ENCODE results near the gene MAP3K7CL. TPM values are rescaled to one million over a fixed set of nuclear protein-coding genes. Genes with fewer than 3 reads are reported as not detected.

MAP3K7CL gene
- total RNA-seq, 1 experiment from 2014 or later, result 0.15 TPM

- TF ChIP-seq, protein P1, sequence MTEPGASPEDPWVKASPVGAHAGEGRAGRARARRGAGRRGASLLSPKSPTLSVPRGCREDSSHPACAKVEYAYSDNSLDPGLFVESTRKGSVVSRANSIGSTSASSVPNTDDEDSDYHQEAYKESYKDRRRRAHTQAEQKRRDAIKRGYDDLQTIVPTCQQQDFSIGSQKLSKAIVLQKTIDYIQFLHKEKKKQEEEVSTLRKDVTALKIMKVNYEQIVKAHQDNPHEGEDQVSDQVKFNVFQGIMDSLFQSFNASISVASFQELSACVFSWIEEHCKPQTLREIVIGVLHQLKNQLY (CRISPR knock-in tag; IDR thresholded peaks at IDR 0.05), result no peak
- TF ChIP-seq ZSCAN18 (CRISPR knock-in tag; IDR thresholded peaks at IDR 0.05) (no peak), ZNF425 (CRISPR knock-in tag; conservative IDR thresholded peaks at IDR 0.05) (no peak), ZNF671 (CRISPR knock-in tag; IDR thresholded peaks at IDR 0.05) (no peak), ZNF532 (CRISPR knock-in tag; IDR thresholded peaks at IDR 0.05; ENCODE audit: borderline replicate concordance) (no peak), TCF7 (CRISPR knock-in tag; IDR thresholded peaks at IDR 0.05; ENCODE audit: low read depth) (no peak), NFYB (CRISPR knock-in tag; conservative IDR thresholded peaks at IDR 0.05; ENCODE audit: low read depth) (no peak), CREB1 (CRISPR knock-in tag; IDR thresholded peaks at IDR 0.05) (no peak)
- TF ChIP-seq, protein P2, sequence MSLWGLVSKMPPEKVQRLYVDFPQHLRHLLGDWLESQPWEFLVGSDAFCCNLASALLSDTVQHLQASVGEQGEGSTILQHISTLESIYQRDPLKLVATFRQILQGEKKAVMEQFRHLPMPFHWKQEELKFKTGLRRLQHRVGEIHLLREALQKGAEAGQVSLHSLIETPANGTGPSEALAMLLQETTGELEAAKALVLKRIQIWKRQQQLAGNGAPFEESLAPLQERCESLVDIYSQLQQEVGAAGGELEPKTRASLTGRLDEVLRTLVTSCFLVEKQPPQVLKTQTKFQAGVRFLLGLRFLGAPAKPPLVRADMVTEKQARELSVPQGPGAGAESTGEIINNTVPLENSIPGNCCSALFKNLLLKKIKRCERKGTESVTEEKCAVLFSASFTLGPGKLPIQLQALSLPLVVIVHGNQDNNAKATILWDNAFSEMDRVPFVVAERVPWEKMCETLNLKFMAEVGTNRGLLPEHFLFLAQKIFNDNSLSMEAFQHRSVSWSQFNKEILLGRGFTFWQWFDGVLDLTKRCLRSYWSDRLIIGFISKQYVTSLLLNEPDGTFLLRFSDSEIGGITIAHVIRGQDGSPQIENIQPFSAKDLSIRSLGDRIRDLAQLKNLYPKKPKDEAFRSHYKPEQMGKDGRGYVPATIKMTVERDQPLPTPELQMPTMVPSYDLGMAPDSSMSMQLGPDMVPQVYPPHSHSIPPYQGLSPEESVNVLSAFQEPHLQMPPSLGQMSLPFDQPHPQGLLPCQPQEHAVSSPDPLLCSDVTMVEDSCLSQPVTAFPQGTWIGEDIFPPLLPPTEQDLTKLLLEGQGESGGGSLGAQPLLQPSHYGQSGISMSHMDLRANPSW (CRISPR knock-in tag; conservative IDR thresholded peaks at IDR 0.05; ENCODE audit: low read depth), result no peak
- Mint-ChIP-seq H3K4me1 (no peaks in the 10 kb centered on the region), H3K36me3 (peaks cover 10% of the 10 kb centered on the region; the same call in 1 of the 2 replicates), H3K9me3 (peaks cover 17% of the 10 kb centered on the region), H3K27ac (no peak overlapping the region), H3K27me3 (ENCODE audit: low read depth) (no peaks in the 10 kb centered on the region), H3K4me3 (no peak overlapping the region)
- ATAC-seq (no peak), DNase-seq (ENCODE audit: low spot score) (no peak)
- CTCF ChIA-PET, result no interaction called here
- POLR2A ChIA-PET, result interaction anchor here (0.7 kb wide), 1 partner anchor 17 kb away, joined by 4 read pairs; no protein-coding TSS in a partner anchor
Measured at GRCh38 chr21:29205988-29206387, 75.5 kb downstream of the MAP3K7CL start.

GRCh38 chr21:29206445-29206844 is 76.0 kb downstream of the MAP3K7CL start:
- CTCF ChIA-PET, result no interaction called here
- POLR2A ChIA-PET, result no interaction called here
- H3K27ac Mint-ChIP-seq, result no peak overlapping the region
- no peaks in the 10 kb centered on the region for H3K27me3 Mint-ChIP-seq (ENCODE audit: low read depth)
- no peak overlapping the region for H3K4me3 Mint-ChIP-seq
- no peaks in the 10 kb centered on the region for H3K4me1 Mint-ChIP-seq
- H3K36me3 Mint-ChIP-seq, result peaks cover 6% of the 10 kb centered on the region; the same call in 1 of the 2 replicates
- no peak for ATAC-seq
- no peak for DNase-seq (ENCODE audit: low spot score)
- peaks cover 12% of the 10 kb centered on the region for H3K9me3 Mint-ChIP-seq
- TF ChIP-seq, protein P3, sequence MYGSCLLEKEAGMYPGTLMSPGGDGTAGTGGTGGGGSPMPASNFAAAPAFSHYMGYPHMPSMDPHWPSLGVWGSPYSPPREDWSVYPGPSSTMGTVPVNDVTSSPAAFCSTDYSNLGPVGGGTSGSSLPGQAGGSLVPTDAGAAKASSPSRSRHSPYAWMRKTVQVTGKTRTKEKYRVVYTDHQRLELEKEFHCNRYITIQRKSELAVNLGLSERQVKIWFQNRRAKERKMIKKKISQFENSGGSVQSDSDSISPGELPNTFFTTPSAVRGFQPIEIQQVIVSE (CRISPR knock-in tag; IDR thresholded peaks at IDR 0.05; ENCODE audit: borderline replicate concordance), result no peak
- TF ChIP-seq PREB (CRISPR knock-in tag; IDR thresholded peaks at IDR 0.05; ENCODE audit: borderline replicate concordance) (no peak), CREM (CRISPR knock-in tag; IDR thresholded peaks at IDR 0.05) (no peak), ZNF263 (CRISPR knock-in tag; IDR thresholded peaks at IDR 0.05; ENCODE audit: low read depth) (no peak), ZNF317 (CRISPR knock-in tag; IDR thresholded peaks at IDR 0.05; ENCODE audit: borderline replicate concordance, low read depth) (no peak), ZNF671 (CRISPR knock-in tag; IDR thresholded peaks at IDR 0.05) (no peak)
- TF ChIP-seq, protein P4, sequence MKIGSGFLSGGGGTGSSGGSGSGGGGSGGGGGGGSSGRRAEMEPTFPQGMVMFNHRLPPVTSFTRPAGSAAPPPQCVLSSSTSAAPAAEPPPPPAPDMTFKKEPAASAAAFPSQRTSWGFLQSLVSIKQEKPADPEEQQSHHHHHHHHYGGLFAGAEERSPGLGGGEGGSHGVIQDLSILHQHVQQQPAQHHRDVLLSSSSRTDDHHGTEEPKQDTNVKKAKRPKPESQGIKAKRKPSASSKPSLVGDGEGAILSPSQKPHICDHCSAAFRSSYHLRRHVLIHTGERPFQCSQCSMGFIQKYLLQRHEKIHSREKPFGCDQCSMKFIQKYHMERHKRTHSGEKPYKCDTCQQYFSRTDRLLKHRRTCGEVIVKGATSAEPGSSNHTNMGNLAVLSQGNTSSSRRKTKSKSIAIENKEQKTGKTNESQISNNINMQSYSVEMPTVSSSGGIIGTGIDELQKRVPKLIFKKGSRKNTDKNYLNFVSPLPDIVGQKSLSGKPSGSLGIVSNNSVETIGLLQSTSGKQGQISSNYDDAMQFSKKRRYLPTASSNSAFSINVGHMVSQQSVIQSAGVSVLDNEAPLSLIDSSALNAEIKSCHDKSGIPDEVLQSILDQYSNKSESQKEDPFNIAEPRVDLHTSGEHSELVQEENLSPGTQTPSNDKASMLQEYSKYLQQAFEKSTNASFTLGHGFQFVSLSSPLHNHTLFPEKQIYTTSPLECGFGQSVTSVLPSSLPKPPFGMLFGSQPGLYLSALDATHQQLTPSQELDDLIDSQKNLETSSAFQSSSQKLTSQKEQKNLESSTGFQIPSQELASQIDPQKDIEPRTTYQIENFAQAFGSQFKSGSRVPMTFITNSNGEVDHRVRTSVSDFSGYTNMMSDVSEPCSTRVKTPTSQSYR (CRISPR knock-in tag; IDR thresholded peaks at IDR 0.05), result no peak

Data from WTC11 (cell line).